WTC11 (cell line): ENCODE results near the gene HNF1B.

Source experiments
- CREM ChIP-seq: sonication (generic); formaldehyde crosslinking; IDR thresholded peaks from 2 replicates; pipeline ENCODE4 v1.8.1; 2022; ENCODE audit warnings: mild to moderate bottlenecking, missing genetic modification reagents, moderate library complexity
- CTCF ChIP-seq: fragments of 200-600 bp; IDR thresholded peaks from 2 replicates; pipeline ENCODE4 v1.8.0; 2022; ENCODE audit warnings: antibody characterized with exemption
- HMGXB4 ChIP-seq: sonication (generic); formaldehyde crosslinking; IDR thresholded peaks from 2 replicates; pipeline ENCODE4 v1.8.1; 2023; ENCODE audit warnings: mild to moderate bottlenecking, moderate library complexity, missing genetic modification reagents
- NR1H2 ChIP-seq: sonication (generic); formaldehyde crosslinking; IDR thresholded peaks from 2 replicates; pipeline ENCODE4 v1.9.0; 2021; ENCODE audit warnings: mild to moderate bottlenecking, moderate library complexity, missing genetic modification reagents
- NR2C2 ChIP-seq: sonication (generic); formaldehyde crosslinking; IDR thresholded peaks from 2 replicates; pipeline ENCODE4 v1.8.0; 2022; ENCODE audit warnings: mild to moderate bottlenecking, missing genetic modification reagents
- TEAD1 ChIP-seq: sonication (generic); formaldehyde crosslinking; IDR thresholded peaks from 2 replicates; pipeline ENCODE4 v1.8.0; 2022; ENCODE audit warnings: mild to moderate bottlenecking, missing genetic modification reagents

GRCh38 chr17:37732316-37732715, 12.5 kb downstream of the HNF1B start:
- TF ChIP-seq TEAD1 (CRISPR knock-in tag) (no peak), NR1H2 (no peak), HMGXB4 (CRISPR knock-in tag) (no peak), NR2C2 (no peak), CTCF (no peak), CREM (CRISPR knock-in tag) (no peak)
